Measurements from ENCODE around the gene RANBP10. TPM values are rescaled to one million over a fixed set of nuclear protein-coding genes. Genes with fewer than 3 reads are reported as not detected.

The RANBP10 gene
- total and polyA plus RNA-seq, 2 of the 13 experiments (the other 11 are each of a cell fraction or from before 2014, with no cell fraction given) = 9.2 to 22.7 TPM

GRCh38 chr16:67750466-67750865 is 55.9 kb downstream of the RANBP10 start:
- in situ Hi-C loops (cut with HindIII; ENCODE audit: extremely low pct_ligation_motif_present, low pct_unique_long_range_greater_than_20kb) = no loop called here
- CTCF ChIA-PET (ENCODE audit: low intra/inter-chr PET ratio, low total read pairs) = no interaction called here
- ATAC-seq = no peak

More at GRCh38 chr16:67750466-67750865, 55.9 kb downstream of the RANBP10 start:
- Histone ChIP-seq H3K36me3 (replicated peaks in 1 of 2; ENCODE audit: control insufficient read depth in 1 of 2, insufficient read depth in 2 of 2, low read length in 2 of 2) (peaks cover 6 to 15% of the 10 kb centered on the region in 2 experiments; a peak in 3 of 5 replicates), H3K4me3 (replicated peaks in 1 of 3; ENCODE audit: insufficient read depth in 1 of 3, low read depth in 2 of 3, low read length in 3 of 3) (no peak overlapping the region), H2AFZ (ENCODE audit: low read length) (no peak overlapping the region), H3K27me3 (ENCODE audit: control insufficient read depth in 1 of 2, insufficient read depth in 2 of 2, low read length in 2 of 2) (no peaks in the 10 kb centered on the region), H3K79me2 (ENCODE audit: insufficient read depth, low read length) (no peaks in the 10 kb centered on the region), H3K4me1 (ENCODE audit: insufficient read depth, low read length) (no peaks in the 10 kb centered on the region), H3K9ac (ENCODE audit: insufficient read depth, low read depth, low read length) (no peak overlapping the region), H4K20me1 (ENCODE audit: insufficient read depth, low read length) (no peaks in the 10 kb centered on the region), H3K9me3 (ENCODE audit: low read length) (no peaks in the 10 kb centered on the region), H3K27ac (ENCODE audit: extremely low read length, insufficient read depth, low read length) (no peak overlapping the region), H3K4me2 (ENCODE audit: low read depth, low read length) (no peak overlapping the region)
- no peak for FAIRE-seq
- DNase-seq (ENCODE audit: low spot score) = no peak
- BruUV-seq (replicated peaks) = no TSS peak
- TF ChIP-seq ZNF350 (CRISPR knock-in tag; IDR thresholded peaks at IDR 0.05; ENCODE audit: borderline replicate concordance, low read depth) (no peak), ZNF570 (CRISPR knock-in tag; IDR thresholded peaks at IDR 0.05; ENCODE audit: borderline replicate concordance) (no peak), NFYB (CRISPR knock-in tag; IDR thresholded peaks at IDR 0.05) (no peak), GTF2F1 (IDR thresholded peaks at IDR 0.05; ENCODE audit: low read length) (no peak), ATF7-NPFF (CRISPR knock-in tag; IDR thresholded peaks at IDR 0.05; ENCODE audit: low read depth) (no peak), ZNF558 (CRISPR knock-in tag; IDR thresholded peaks at IDR 0.05; ENCODE audit: borderline replicate concordance) (no peak), KAT2B (IDR thresholded peaks at IDR 0.05; ENCODE audit: borderline replicate concordance, low read depth, low read length) (no peak), ZFP36 (IDR thresholded peaks at IDR 0.05; ENCODE audit: borderline replicate concordance, low read depth, low read length, partially characterized antibody) (no peak)
- TF ChIP-seq, protein P1, sequence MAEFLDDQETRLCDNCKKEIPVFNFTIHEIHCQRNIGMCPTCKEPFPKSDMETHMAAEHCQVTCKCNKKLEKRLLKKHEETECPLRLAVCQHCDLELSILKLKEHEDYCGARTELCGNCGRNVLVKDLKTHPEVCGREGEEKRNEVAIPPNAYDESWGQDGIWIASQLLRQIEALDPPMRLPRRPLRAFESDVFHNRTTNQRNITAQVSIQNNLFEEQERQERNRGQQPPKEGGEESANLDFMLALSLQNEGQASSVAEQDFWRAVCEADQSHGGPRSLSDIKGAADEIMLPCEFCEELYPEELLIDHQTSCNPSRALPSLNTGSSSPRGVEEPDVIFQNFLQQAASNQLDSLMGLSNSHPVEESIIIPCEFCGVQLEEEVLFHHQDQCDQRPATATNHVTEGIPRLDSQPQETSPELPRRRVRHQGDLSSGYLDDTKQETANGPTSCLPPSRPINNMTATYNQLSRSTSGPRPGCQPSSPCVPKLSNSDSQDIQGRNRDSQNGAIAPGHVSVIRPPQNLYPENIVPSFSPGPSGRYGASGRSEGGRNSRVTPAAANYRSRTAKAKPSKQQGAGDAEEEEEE (CRISPR knock-in tag; IDR thresholded peaks at IDR 0.05; ENCODE audit: borderline replicate concordance) = no peak
- TF ChIP-seq, protein P2, sequence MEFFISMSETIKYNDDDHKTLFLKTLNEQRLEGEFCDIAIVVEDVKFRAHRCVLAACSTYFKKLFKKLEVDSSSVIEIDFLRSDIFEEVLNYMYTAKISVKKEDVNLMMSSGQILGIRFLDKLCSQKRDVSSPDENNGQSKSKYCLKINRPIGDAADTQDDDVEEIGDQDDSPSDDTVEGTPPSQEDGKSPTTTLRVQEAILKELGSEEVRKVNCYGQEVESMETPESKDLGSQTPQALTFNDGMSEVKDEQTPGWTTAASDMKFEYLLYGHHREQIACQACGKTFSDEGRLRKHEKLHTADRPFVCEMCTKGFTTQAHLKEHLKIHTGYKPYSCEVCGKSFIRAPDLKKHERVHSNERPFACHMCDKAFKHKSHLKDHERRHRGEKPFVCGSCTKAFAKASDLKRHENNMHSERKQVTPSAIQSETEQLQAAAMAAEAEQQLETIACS (CRISPR knock-in tag; IDR thresholded peaks at IDR 0.05) = no peak
- TF ChIP-seq, protein P3, sequence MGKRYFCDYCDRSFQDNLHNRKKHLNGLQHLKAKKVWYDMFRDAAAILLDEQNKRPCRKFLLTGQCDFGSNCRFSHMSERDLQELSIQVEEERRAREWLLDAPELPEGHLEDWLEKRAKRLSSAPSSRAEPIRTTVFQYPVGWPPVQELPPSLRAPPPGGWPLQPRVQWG (CRISPR knock-in tag; IDR thresholded peaks at IDR 0.05; ENCODE audit: borderline replicate concordance, low read depth) = no peak
- POLR2A ChIA-PET = no interaction called here
- 97% methylated on average over 6 of the region's 6 CpGs for WGBS (ENCODE audit: low lambda C conversion rate)
- intact Hi-C loops (cut with micrococcal nuclease; ENCODE audit: unreplicated experiment) = no loop called here

All from HepG2 (cell line).